ENCODE measurements around the gene DDA1.

DNA sequence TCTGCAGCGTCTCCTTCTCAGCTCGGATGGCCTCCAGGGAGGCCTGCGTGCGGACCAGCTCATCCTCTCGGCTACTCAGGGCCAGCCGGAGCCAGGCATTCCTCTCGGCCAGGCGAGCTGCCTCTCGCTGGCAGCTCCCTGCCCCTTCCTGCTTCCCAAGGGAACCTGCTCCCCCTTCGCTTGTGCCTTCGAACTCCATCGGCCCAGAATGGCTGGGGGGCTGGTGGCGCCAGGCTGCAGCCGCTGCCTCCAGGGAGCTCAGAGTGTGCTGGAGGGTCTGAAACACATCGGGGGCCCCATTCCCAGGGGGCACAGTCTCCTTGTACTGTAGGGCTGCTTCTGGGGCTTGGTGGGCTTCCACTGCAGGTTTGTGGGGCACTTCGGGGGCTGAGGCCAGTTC, 46.8 kb upstream of the DDA1 start:
- TF ChIP-seq PRDM10 (tag by site-specific recombination; IDR thresholded peaks at IDR 0.05) (no peak), CTCF (tag by site-specific recombination; IDR thresholded peaks at IDR 0.05) (no peak), ZNF248 (tag by site-specific recombination; IDR thresholded peaks at IDR 0.05) (no peak), ZNF785 (tag by site-specific recombination; IDR thresholded peaks at IDR 0.05) (no peak), REST (tag by site-specific recombination; IDR thresholded peaks at IDR 0.05) (no peak), HOXA7 (CRISPR knock-in tag; IDR thresholded peaks at IDR 0.05; ENCODE audit: borderline replicate concordance) (no peak), MYNN (tag by site-specific recombination; IDR thresholded peaks at IDR 0.05; ENCODE audit: borderline replicate concordance) (no peak), ZNF830 (tag by site-specific recombination; IDR thresholded peaks at IDR 0.05; ENCODE audit: low read depth) (no peak), ZNF138 (tag by site-specific recombination; IDR thresholded peaks at IDR 0.05; ENCODE audit: borderline replicate concordance) (no peak), ZNF175 (tag by site-specific recombination; IDR thresholded peaks at IDR 0.05) (no peak), GLI4 (tag by site-specific recombination; IDR thresholded peaks at IDR 0.05) (no peak), ZBTB17 (tag by site-specific recombination; IDR thresholded peaks at IDR 0.05) (no peak), ZBTB7A (tag by site-specific recombination; IDR thresholded peaks at IDR 0.05; ENCODE audit: low read depth) (no peak)

Data from HEK293 (cell line).